ENCODE measurements around the gene KLHDC4. TPM values are rescaled to one million over a fixed set of nuclear protein-coding genes. Genes with fewer than 3 reads are reported as not detected.

Gene KLHDC4
- total RNA-seq, 1 donor from 2014 or later: 38.8 TPM

DNA sequence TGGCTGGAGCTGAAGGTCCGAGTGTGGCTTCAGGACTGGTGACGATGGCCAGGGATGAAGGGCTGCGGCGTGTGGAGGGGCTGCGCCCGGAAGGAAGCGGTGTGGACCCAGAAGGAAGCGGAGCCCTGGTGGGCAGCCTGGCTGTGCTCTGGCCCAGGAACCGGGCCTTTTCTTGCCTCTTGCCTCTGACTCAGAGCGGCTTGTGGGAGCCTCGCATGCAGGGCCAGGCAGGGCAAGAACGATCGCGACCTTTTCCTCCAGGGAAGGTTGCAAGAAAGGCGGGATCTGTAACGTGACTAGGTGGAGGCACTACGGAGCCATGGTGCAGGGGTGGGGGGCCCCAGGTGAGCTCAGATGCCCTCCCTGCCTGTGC is 85.5 kb downstream of the KLHDC4 start:
- ATAC-seq: no peak
- no peak for DNase-seq
- intact Hi-C loops (cut with DNase I): no loop called here
- H3K36me3 ChIP-seq: no peaks in the 10 kb centered on the region
- H3K4me1 ChIP-seq: no peaks in the 10 kb centered on the region
- TF ChIP-seq, protein P1, sequence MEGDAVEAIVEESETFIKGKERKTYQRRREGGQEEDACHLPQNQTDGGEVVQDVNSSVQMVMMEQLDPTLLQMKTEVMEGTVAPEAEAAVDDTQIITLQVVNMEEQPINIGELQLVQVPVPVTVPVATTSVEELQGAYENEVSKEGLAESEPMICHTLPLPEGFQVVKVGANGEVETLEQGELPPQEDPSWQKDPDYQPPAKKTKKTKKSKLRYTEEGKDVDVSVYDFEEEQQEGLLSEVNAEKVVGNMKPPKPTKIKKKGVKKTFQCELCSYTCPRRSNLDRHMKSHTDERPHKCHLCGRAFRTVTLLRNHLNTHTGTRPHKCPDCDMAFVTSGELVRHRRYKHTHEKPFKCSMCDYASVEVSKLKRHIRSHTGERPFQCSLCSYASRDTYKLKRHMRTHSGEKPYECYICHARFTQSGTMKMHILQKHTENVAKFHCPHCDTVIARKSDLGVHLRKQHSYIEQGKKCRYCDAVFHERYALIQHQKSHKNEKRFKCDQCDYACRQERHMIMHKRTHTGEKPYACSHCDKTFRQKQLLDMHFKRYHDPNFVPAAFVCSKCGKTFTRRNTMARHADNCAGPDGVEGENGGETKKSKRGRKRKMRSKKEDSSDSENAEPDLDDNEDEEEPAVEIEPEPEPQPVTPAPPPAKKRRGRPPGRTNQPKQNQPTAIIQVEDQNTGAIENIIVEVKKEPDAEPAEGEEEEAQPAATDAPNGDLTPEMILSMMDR (IDR thresholded peaks at IDR 0.05): no peak
- no peak overlapping the region for H3K4me3 ChIP-seq
- no peaks in the 10 kb centered on the region for H3K9me3 ChIP-seq
- no peaks in the 10 kb centered on the region for H3K27me3 ChIP-seq
- H3K27ac ChIP-seq: no peak overlapping the region

GRCh38 chr16:87679593-87680271 is 86.1 kb downstream of the KLHDC4 start:
- no peaks in the 10 kb centered on the region for H3K27me3 ChIP-seq
- H3K9me3 ChIP-seq: no peaks in the 10 kb centered on the region
- H3K4me3 ChIP-seq: no peak overlapping the region
- TF ChIP-seq, protein P1 (IDR thresholded peaks at IDR 0.05): no peak
- no peaks in the 10 kb centered on the region for H3K4me1 ChIP-seq
- ATAC-seq (peak; percentile 14), DNase-seq (no peak)
- no peaks in the 10 kb centered on the region for H3K36me3 ChIP-seq
- intact Hi-C loops (cut with DNase I): no loop called here
- H3K27ac ChIP-seq: no peak overlapping the region

DNA sequence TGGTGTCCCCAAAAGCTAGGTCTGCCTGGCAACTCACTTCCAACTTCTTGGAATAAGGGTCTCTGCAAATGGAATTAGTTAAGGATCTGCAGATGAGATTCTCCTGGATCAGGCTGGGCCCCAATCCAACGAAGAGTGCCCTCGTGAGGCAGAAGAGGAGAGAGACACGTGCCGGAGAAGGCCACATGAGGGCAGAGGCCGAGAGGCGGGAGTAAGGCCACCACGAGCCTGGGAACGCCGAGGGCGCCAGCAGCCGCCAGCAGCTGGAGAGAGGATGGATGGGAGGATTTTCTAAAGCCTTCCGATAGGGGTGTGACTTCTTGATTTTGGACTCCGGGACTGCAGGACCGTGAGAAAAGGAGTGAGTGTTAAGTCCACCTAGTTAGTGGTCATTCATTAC is 87.2 kb downstream of the KLHDC4 start:
- no peak overlapping the region for H3K4me3 ChIP-seq
- no peak for ATAC-seq
- H3K4me1 ChIP-seq: no peaks in the 10 kb centered on the region
- no peaks in the 10 kb centered on the region for H3K36me3 ChIP-seq
- no peaks in the 10 kb centered on the region for H3K27me3 ChIP-seq
- no peaks in the 10 kb centered on the region for H3K9me3 ChIP-seq
- TF ChIP-seq, protein P1 (IDR thresholded peaks at IDR 0.05): no peak
- no peak for DNase-seq
- intact Hi-C loops (cut with DNase I): no loop called here
- no peak overlapping the region for H3K27ac ChIP-seq

DNA sequence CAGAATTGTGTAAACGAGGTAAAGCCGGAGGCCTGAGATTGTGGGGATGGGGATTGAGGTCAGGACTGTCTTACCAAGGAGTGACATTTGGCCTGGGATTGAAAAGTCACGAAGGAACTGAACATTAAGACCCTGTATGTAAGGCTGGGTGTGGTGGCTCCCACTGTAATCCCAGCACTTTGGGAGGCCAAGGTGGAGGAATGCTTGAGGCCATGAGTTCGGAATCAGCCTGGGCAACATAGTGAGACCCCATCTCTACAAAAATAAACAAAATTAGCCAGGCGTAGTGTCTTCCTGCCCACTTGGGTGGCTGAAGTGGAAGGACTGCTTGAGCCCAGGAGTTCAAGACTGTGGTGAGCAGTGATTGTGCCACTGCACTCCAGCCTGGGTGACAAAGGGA is 88.0 kb downstream of the KLHDC4 start:
- no peak overlapping the region for H3K27ac ChIP-seq
- TF ChIP-seq, protein P1 (IDR thresholded peaks at IDR 0.05): no peak
- intact Hi-C loops (cut with DNase I): no loop called here
- H3K4me3 ChIP-seq: no peak overlapping the region
- H3K36me3 ChIP-seq: no peaks in the 10 kb centered on the region
- ATAC-seq (no peak), DNase-seq (no peak)
- no peaks in the 10 kb centered on the region for H3K27me3 ChIP-seq
- H3K9me3 ChIP-seq: no peaks in the 10 kb centered on the region
- no peaks in the 10 kb centered on the region for H3K4me1 ChIP-seq

GRCh38 chr16:87675111-87675719 is 90.6 kb downstream of the KLHDC4 start:
- TF ChIP-seq, protein P1 (IDR thresholded peaks at IDR 0.05): no peak
- H3K27me3 ChIP-seq: no peaks in the 10 kb centered on the region
- H3K27ac ChIP-seq: no peak overlapping the region
- ATAC-seq (no peak), DNase-seq (no peak)
- no peaks in the 10 kb centered on the region for H3K4me1 ChIP-seq
- H3K36me3 ChIP-seq: no peaks in the 10 kb centered on the region
- no peak overlapping the region for H3K4me3 ChIP-seq
- no peaks in the 10 kb centered on the region for H3K9me3 ChIP-seq
- intact Hi-C loops (cut with DNase I): no loop called here
